ENCODE measurements around the gene NKX6-1.

The NKX6-1 gene

DNA sequence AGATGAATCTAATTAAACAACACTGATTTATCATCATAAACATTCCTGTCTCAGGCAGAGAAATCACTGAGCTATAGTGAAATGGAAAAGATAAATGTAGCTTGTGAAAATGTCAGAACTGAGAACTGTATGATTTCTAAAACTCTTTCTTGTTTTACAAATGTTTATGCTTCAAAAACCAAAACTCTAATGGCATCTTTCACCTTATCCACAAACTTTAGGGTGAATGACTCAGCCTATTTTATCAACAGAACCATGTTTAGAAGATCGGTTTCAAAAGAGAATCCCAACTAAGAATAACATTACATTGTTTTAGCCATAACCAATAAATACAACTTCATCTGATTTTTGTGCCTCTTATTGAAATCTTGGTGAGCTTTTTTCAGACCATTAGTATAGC, 21.4 kb downstream of the NKX6-1 start:
- DNase-seq (ENCODE audit: low read depth), result no peak

DNA sequence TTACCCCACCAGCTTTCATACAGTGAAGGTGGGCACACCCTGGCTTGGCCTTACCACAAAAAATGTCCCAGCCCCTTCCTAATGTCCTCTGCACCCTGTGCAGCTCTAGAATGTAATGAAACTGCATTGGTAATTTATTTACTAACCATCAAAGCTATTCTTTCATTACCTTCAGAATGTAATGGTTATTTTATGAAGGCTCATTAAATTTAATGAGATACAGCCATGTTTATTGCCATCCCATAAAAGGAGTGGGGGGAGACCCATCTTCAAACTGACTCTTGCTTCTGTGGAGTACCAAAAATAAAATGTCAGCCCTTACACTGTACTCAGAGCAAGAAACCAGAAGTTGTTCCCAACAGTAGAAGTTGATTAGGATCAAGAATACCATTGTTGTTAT, 25.0 kb downstream of the NKX6-1 start:
- DNase-seq (ENCODE audit: low read depth), result no peak

DNA sequence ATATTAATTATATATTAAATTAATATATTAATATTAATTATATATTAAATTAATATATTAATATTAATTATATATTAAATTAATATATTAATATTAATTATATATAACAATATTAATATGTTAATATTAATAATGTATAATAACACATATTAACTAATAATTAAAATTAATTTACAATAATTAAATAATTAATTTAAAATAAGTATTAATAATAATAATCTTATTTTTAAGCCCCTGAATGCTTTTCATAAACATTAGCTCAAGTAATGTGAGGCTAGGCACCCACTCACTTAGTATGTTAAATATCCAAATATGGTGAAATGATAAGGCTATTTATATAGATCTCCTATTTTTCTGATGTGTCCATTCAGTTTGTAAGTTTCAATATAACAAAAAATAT, 26.9 kb downstream of the NKX6-1 start:
- no peak for DNase-seq (ENCODE audit: low read depth)

DNA sequence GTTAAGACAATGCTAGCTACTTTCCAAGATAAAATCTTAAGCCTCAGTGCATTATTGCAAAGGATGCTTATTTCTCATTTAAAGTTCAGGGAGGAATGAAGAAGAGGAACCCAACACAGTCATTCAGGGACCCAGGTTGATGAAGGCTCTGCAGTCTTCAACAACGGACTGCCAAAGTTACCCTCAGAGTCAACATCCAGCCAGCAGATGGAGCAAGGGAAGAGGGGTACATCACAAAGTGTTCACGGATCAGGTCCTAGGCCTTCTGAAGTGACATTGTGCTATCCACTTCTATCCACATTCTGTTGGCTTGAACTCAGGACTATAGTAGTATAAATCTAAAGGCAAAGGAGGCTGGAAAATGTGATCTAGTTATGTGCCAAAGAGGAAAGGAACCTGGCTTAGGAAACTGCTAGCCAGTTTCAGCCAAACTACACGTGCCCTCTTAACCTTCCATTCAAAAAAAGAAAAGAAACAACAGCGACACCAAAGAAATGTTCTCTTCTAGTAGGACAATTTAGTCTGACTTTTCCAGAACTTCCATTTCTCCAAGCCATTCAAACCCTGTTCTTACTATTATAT, 28.8 kb downstream of the NKX6-1 start:
- DNase-seq (ENCODE audit: low read depth), result no peak

DNA sequence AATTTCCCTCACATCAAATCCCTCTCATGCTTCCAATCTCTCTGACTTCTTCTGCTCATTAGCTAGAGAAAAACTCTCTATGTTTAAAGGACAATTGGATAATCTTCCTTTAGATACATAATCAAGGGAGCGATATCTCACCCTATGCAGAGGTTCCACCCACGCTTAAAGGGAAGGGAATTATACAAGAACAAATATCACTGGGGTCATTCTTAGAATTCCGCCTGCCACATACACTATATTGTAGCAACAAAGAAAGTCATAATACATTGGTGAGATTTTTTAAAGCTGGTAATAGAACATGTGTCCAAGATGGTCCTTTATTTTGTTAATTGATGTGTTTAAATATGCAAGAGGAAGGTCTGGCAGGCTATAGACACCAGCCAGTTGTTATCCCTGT, 31.5 kb downstream of the NKX6-1 start:
- DNase-seq (ENCODE audit: low read depth), result no peak

DNA sequence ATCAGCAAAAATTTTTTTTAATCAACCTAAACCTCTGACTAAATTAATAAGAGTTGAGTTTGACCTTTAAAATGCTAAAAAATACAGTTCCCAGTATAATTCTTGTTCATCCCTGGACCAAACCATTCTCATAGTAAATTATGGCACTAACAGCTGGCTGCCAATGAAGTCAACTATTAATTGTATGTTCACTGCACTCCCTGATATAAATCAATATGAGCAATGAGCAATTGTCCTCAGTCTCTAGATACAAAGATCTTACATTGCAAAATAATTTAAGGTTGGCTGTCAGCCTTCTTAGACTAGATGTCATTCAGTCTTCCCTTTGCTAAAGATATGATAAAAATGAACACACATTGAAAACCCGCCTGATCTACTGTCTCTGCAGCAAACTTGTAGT, 39.3 kb downstream of the NKX6-1 start:
- DNase-seq (ENCODE audit: low read depth), result no peak

DNA sequence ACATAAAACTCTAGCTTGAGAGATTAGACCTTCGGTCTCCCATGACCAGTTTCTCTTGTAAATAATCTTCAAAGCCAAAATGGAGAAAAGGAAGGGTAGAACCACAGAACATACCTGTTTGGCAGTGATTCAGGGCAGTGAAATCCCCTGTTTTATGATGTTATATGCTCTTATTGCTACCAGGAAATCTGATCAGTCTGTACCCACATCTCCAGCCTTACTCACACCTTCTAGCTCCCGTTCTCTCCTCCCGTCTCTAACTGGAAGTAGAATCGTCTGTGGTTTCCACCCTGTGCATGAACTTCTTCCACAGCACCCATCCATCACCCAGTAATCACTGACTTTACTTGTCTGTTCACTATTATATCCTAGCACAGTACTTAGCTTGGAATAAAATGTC, 42.9 kb downstream of the NKX6-1 start:
- DNase-seq (ENCODE audit: low read depth), result no peak

DNA sequence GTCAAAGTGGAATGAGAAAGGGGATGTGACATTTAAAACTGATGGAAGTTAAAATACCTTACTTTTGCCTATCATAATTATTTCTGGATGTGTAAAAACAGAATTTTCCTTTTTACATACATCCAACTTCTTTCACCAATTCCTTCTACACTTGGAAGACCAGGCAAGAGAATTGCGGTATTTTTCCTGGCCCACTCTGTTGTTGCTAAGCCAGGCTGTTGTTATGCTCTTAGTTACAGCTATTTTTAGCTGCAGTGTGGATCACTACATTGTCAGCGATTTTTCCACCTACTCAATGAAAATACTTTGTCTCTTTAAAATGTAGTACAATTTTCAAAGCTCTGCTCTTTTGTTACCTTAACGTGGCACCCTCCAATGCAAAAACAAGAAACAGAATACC, 43.4 kb downstream of the NKX6-1 start:
- DNase-seq (ENCODE audit: low read depth), result no peak

DNA sequence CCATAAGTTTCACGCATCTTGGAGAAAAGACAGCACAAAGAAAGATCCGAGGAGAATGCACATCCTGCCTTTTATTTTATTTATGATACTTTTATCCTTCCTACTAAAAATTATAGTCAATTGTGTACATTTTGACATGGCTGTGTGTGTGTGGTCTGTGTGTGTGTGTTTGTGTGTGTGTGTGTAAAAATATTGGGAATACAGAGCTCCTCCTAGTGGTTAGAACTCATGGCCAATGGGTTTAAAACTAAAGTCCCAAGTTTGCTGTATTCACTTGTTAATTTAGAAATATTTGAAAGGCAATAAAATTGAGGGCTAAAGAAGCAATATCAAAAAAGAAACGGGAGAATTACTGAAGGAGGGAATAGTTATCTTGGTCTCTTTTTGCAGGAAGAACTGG, 47.5 kb downstream of the NKX6-1 start:
- no peak for DNase-seq (ENCODE audit: low read depth)

DNA sequence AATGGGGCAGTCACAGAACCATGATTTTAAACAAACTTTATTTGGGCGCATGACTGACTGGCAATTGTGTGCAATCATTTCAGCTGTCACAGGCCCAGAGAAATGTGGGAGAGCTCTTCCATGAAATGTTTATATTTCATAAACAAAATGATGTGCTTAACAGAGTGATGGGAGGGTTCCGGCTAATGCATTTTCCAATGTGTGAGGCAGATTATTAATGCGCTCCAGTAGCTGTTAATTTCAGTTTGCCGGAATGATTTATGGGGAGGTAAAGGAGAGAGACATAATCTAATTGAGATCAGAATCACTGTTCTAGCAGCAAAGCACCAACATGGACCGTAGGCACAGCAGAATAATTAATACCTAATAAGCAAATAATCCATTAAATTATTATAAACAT, 55.6 kb downstream of the NKX6-1 start:
- DNase-seq (ENCODE audit: low read depth), result no peak

DNA sequence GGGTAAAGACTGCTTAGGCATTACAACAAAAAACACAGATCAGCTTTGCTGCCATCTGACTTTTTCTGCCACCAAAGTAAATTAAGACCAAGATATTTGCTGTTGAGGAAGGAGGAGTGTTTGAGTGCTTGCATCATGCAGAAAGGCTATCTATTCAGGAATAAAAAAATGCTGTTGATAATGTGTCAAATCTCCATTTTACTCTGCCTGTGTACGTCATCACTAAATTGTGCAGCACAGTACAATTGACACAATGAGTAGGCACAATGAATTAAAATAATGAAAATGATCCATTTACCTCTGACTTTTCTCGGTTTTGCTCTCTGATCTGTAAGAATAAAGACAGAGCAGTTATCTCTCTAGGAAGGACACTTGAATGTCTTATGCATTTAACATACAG, 56.3 kb downstream of the NKX6-1 start:
- no peak for DNase-seq (ENCODE audit: low read depth)
